WI38 (cell line): ENCODE data around the gene ASB12.

Source experiments
- H3K4me3 ChIP-seq: 2 replicates; pipeline ENCODE4 v1.5.1; 2011; ENCODE audit warnings: low read depth, mild to moderate bottlenecking, control low read depth, low read length
- CTCF ChIP-seq: IDR thresholded peaks from 2 replicates; pipeline ENCODE4 v1.5.1; 2012; ENCODE audit warnings: low read depth, mild to moderate bottlenecking, control low read depth, low read length

ASB12 gene

GRCh38 chrX:64205441-64205734, 25.0 kb downstream of the ASB12 start, which contains the start of gene AMER1:
AMER1 (minus strand) TSS chrX:64205708; CDS start chrX:64193286, 12,422 bp downstream.
- no peak for TF ChIP-seq CTCF
- peak within 1 kb of the TSS; percentile 65 for H3K4me3 ChIP-seq

GRCh38 chrX:64204701-64205440, 25.5 kb downstream of the ASB12 start:
- no peak for TF ChIP-seq CTCF

DNA sequence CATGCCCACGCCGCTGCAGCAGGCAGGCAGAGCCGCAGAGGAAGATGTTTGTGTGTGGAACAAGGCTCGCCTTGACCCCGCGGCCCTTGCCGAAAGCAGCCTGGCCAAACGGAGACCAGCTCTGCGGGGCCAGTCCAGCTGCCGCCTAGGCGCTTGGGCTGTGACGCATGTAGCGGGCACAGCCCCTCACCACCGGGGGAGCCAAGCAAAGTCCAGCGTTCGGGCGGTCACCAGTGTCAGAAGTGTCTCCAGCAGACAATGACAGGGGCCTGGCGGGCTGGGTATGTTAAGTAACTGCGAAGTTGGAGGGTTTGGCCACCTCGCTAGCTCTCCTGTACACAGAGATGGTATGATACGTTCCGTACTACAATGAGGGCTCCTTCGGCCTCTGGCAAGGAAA, 26.2 kb downstream of the ASB12 start:
- peak overlapping the region; percentile 65 for H3K4me3 ChIP-seq
- no peak for TF ChIP-seq CTCF

More at GRCh38 chrX:64204701-64205440, 25.5 kb downstream of the ASB12 start:
- peak overlapping the region; percentile 65 for H3K4me3 ChIP-seq

DNA sequence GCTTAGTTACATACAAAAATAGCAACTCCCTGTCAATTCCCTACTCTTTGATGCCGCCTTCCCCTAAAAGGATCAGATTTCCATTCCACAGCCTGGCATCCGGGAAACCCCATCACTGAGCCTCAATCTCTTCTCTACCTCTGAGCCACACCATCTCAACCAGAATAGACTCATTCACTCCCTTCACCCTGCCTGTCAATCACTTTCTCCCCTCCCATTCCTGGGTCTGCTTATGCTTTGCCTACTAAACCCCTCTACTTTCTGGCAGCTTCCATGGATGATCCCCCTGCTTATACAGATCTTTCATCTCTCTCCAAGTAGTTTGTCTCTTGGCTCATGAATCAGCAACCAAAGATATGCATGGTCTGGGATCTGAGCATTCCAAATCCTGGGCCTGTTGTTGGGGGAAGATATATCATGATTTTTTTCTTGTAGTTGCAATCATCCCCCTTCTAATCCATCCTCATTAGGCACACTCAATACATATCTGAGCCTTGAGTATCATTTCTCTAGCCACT, 27.5 kb downstream of the ASB12 start:
- H3K4me3 ChIP-seq, result no peak overlapping the region
- no peak for TF ChIP-seq CTCF

- H3K4me3 ChIP-seq, result no peak overlapping the region
- TF ChIP-seq CTCF, result no peak
These were observed 32.4 kb downstream of the ASB12 start for GRCh38 chrX:64198036-64198435.

DNA sequence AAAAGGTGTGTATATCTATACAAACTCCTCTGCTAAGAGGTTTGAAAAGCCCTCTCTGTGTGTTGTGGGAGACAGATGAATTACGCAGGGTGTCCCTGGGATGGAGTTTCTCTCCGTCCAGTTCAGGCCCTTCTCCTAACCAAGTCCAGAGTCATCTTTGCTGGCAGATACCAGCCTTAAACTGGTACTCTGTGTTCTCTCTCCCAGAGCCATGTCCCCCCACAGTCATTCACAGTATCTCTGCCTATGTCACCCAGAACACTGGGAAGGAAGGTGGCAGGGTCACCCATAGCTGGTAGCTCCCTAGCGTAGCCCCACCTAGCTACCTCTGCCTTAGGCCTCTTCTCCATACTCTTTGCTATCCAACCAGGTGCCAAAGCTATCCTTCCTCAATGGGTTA, 33.8 kb downstream of the ASB12 start:
- H3K4me3 ChIP-seq, result no peak overlapping the region
- no peak for TF ChIP-seq CTCF

DNA sequence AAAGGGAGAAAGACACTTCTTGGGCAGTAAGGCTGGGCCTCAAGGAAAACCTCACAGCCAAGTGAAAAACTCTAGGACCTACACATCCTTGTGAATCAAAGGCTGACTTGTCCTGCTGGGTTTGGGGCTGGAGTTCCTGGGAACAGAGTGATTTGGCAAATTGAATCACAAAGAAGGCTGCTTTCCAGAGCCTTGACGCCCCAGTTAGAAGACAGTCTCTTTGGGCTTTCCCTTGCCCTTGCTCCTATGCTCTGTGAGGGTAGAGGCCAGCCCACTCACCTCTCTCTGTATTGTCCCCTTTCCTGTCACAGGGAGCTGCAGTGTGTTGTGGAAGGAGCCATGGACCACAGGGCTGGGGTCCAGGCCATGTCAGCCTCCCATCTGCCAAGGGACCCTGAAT, 34.5 kb downstream of the ASB12 start:
- no peak overlapping the region for H3K4me3 ChIP-seq
- TF ChIP-seq CTCF, result no peak
